ENCODE results near the gene HRC.

HRC gene

GRCh38 chr19:49145573-49146407 lies 9.4 kb downstream of the HRC start:
- peak overlapping the region; percentile 3 for H3K4me3 ChIP-seq (ENCODE audit: insufficient read length, low read depth)
- no peaks in the 10 kb centered on the region for H3K27me3 ChIP-seq (ENCODE audit: insufficient read depth, insufficient read length)
- H3K9me3 ChIP-seq (ENCODE audit: insufficient read depth, low read length): no peaks in the 10 kb centered on the region
- TF ChIP-seq SUZ12 (IDR thresholded peaks at IDR 0.05; ENCODE audit: extremely low read depth, insufficient read depth, insufficient read length) (no peak), YY1 (IDR thresholded peaks at IDR 0.05; ENCODE audit: insufficient read depth, insufficient read length) (no peak), ZNF274 (IDR thresholded peaks at IDR 0.05; ENCODE audit: low read depth, low read length) (no peak)
- peaks cover 13% of the 10 kb centered on the region for H3K4me1 ChIP-seq (ENCODE audit: insufficient read depth, insufficient read length)
- no peaks in the 10 kb centered on the region for H3K36me3 ChIP-seq (ENCODE audit: insufficient read depth, insufficient read length, low read length)
- H3K9ac ChIP-seq (ENCODE audit: insufficient read length, low read depth): no peak overlapping the region
- peak; percentile 84 for DNase-seq (ENCODE audit: low read depth, low spot score)

GRCh38 chr19:49142866-49143335 lies 12.3 kb downstream of the HRC start:
- peak; percentile 72 for DNase-seq (ENCODE audit: low read depth, low spot score)
- no peaks in the 10 kb centered on the region for H3K27me3 ChIP-seq (ENCODE audit: insufficient read depth, insufficient read length)
- no peak overlapping the region for H3K4me3 ChIP-seq (ENCODE audit: insufficient read length, low read depth)
- H3K9me3 ChIP-seq (ENCODE audit: insufficient read depth, low read length): no peaks in the 10 kb centered on the region
- TF ChIP-seq YY1 (IDR thresholded peaks at IDR 0.05; ENCODE audit: insufficient read depth, insufficient read length) (no peak), ZNF274 (IDR thresholded peaks at IDR 0.05; ENCODE audit: low read depth, low read length) (no peak), SUZ12 (IDR thresholded peaks at IDR 0.05; ENCODE audit: extremely low read depth, insufficient read depth, insufficient read length) (no peak)
- no peak overlapping the region for H3K9ac ChIP-seq (ENCODE audit: insufficient read length, low read depth)
- peaks cover 3% of the 10 kb centered on the region for H3K4me1 ChIP-seq (ENCODE audit: insufficient read depth, insufficient read length)
- H3K36me3 ChIP-seq (ENCODE audit: insufficient read depth, insufficient read length, low read length): no peaks in the 10 kb centered on the region

- no peak overlapping the region for H3K4me3 ChIP-seq (ENCODE audit: insufficient read length, low read depth)
- no peak for DNase-seq (ENCODE audit: low read depth, low spot score)
- TF ChIP-seq ZNF274 (IDR thresholded peaks at IDR 0.05; ENCODE audit: low read depth, low read length): no peak
- no peak for TF ChIP-seq YY1 (IDR thresholded peaks at IDR 0.05; ENCODE audit: insufficient read depth, insufficient read length)
- TF ChIP-seq SUZ12 (IDR thresholded peaks at IDR 0.05; ENCODE audit: extremely low read depth, insufficient read depth, insufficient read length): no peak
- H3K27me3 ChIP-seq (ENCODE audit: insufficient read depth, insufficient read length): no peaks in the 10 kb centered on the region
- H3K36me3 ChIP-seq (ENCODE audit: insufficient read depth, insufficient read length, low read length): no peaks in the 10 kb centered on the region
- no peak overlapping the region for H3K9ac ChIP-seq (ENCODE audit: insufficient read length, low read depth)
- no peaks in the 10 kb centered on the region for H3K9me3 ChIP-seq (ENCODE audit: insufficient read depth, low read length)
- H3K4me1 ChIP-seq (ENCODE audit: insufficient read depth, insufficient read length): peaks cover 3% of the 10 kb centered on the region
Observed at GRCh38 chr19:49141352-49141751, 13.8 kb downstream of the HRC start.

GRCh38 chr19:49140951-49141350 lies 14.2 kb downstream of the HRC start:
- TF ChIP-seq ZNF274 (IDR thresholded peaks at IDR 0.05; ENCODE audit: low read depth, low read length) (no peak), SUZ12 (IDR thresholded peaks at IDR 0.05; ENCODE audit: extremely low read depth, insufficient read depth, insufficient read length) (no peak), YY1 (IDR thresholded peaks at IDR 0.05; ENCODE audit: insufficient read depth, insufficient read length) (no peak)
- peaks cover 3% of the 10 kb centered on the region for H3K4me1 ChIP-seq (ENCODE audit: insufficient read depth, insufficient read length)

GRCh38 chr19:49136771-49137171 lies 18.4 kb downstream of the HRC start:
- no peak overlapping the region for H3K9ac ChIP-seq (ENCODE audit: insufficient read length, low read depth)

More at GRCh38 chr19:49140951-49141350, 14.2 kb downstream of the HRC start:
- no peaks in the 10 kb centered on the region for H3K27me3 ChIP-seq (ENCODE audit: insufficient read depth, insufficient read length)
- DNase-seq (ENCODE audit: low read depth, low spot score): no peak
- H3K4me3 ChIP-seq (ENCODE audit: insufficient read length, low read depth): no peak overlapping the region
- H3K9me3 ChIP-seq (ENCODE audit: insufficient read depth, low read length): peaks cover 1% of the 10 kb centered on the region; the same call in 1 of the 2 replicates
- peaks cover 1% of the 10 kb centered on the region for H3K36me3 ChIP-seq (ENCODE audit: insufficient read depth, insufficient read length, low read length)
- no peak overlapping the region for H3K9ac ChIP-seq (ENCODE audit: insufficient read length, low read depth)

GRCh38 chr19:49135686-49136085 lies 19.5 kb downstream of the HRC start:
- no peak overlapping the region for H3K4me3 ChIP-seq (ENCODE audit: insufficient read length, low read depth)
- peaks cover 17% of the 10 kb centered on the region for H3K36me3 ChIP-seq (ENCODE audit: insufficient read depth, insufficient read length, low read length)
- H3K27me3 ChIP-seq (ENCODE audit: insufficient read depth, insufficient read length): no peaks in the 10 kb centered on the region
- H3K9ac ChIP-seq (ENCODE audit: insufficient read length, low read depth): no peak overlapping the region
- TF ChIP-seq SUZ12 (IDR thresholded peaks at IDR 0.05; ENCODE audit: extremely low read depth, insufficient read depth, insufficient read length) (no peak), ZNF274 (IDR thresholded peaks at IDR 0.05; ENCODE audit: low read depth, low read length) (no peak), YY1 (IDR thresholded peaks at IDR 0.05; ENCODE audit: insufficient read depth, insufficient read length) (no peak)
- H3K4me1 ChIP-seq (ENCODE audit: insufficient read depth, insufficient read length): peaks cover 3% of the 10 kb centered on the region
- DNase-seq (ENCODE audit: low read depth, low spot score): no peak
- peaks cover 3% of the 10 kb centered on the region; the same call in 1 of the 2 replicates for H3K9me3 ChIP-seq (ENCODE audit: insufficient read depth, low read length)

More at GRCh38 chr19:49136771-49137171, 18.4 kb downstream of the HRC start:
- H3K4me3 ChIP-seq (ENCODE audit: insufficient read length, low read depth): no peak overlapping the region
- TF ChIP-seq SUZ12 (IDR thresholded peaks at IDR 0.05; ENCODE audit: extremely low read depth, insufficient read depth, insufficient read length) (no peak), YY1 (IDR thresholded peaks at IDR 0.05; ENCODE audit: insufficient read depth, insufficient read length) (no peak), ZNF274 (IDR thresholded peaks at IDR 0.05; ENCODE audit: low read depth, low read length) (no peak)
- H3K36me3 ChIP-seq (ENCODE audit: insufficient read depth, insufficient read length, low read length): peaks cover 17% of the 10 kb centered on the region
- H3K27me3 ChIP-seq (ENCODE audit: insufficient read depth, insufficient read length): no peaks in the 10 kb centered on the region
- DNase-seq (ENCODE audit: low read depth, low spot score): no peak
- peaks cover 3% of the 10 kb centered on the region for H3K4me1 ChIP-seq (ENCODE audit: insufficient read depth, insufficient read length)
- H3K9me3 ChIP-seq (ENCODE audit: insufficient read depth, low read length): peaks cover 3% of the 10 kb centered on the region; the same call in 1 of the 2 replicates
